NCI-H748 (cell line): ENCODE data around the gene KIAA0513.
"Not testable (repeated sequence)": the region's sequence is repeated elsewhere in the genome, so short reads cannot be mapped to it uniquely, and the experiment has no call there.

Source experiments
- DNase-seq: peaks from one replicate; lab custom pipeline; 2025; ENCODE audit not compliant: unreplicated experiment; lab: John Stamatoyannopoulos, UW

The KIAA0513 gene

GRCh38 chr16:85105475-85105874 lies 77.9 kb downstream of the KIAA0513 start:
- peak; percentile 88 for DNase-seq

GRCh38 chr16:85107083-85107482 lies 79.5 kb downstream of the KIAA0513 start:
- no peak for DNase-seq

GRCh38 chr16:85107532-85107931 lies 79.9 kb downstream of the KIAA0513 start:
- DNase-seq, result no peak

- DNase-seq, result no peak
Measured at GRCh38 chr16:85110105-85110504, 82.5 kb downstream of the KIAA0513 start.

GRCh38 chr16:85111184-85111583 lies 83.6 kb downstream of the KIAA0513 start:
- no peak for DNase-seq

- DNase-seq, result peak; percentile 79
Measured at GRCh38 chr16:85112364-85112763, 84.8 kb downstream of the KIAA0513 start, which contains the start of gene CIBAR2. TSS of gene CIBAR2 (minus strand) at chr16:85112472. CDS start at chr16:85112352, 120 bp downstream.

- DNase-seq, result no peak
Measured at GRCh38 chr16:85113168-85113733, 85.7 kb downstream of the KIAA0513 start.

GRCh38 chr16:85113913-85114312 lies 86.3 kb downstream of the KIAA0513 start:
- no peak for DNase-seq

- DNase-seq, result peak; percentile 71
Measured at GRCh38 chr16:85114909-85115567, 87.4 kb downstream of the KIAA0513 start.

GRCh38 chr16:85117418-85117817 lies 89.8 kb downstream of the KIAA0513 start:
- DNase-seq, result no peak

- DNase-seq, result no peak
Measured at GRCh38 chr16:85120006-85120340, 92.4 kb downstream of the KIAA0513 start.

GRCh38 chr16:85123441-85123840 lies 95.8 kb downstream of the KIAA0513 start:
- DNase-seq, result not testable (repeated sequence)

GRCh38 chr16:85123891-85124635 lies 96.5 kb downstream of the KIAA0513 start:
- no peak for DNase-seq

GRCh38 chr16:85124636-85125346 lies 97.2 kb downstream of the KIAA0513 start:
- DNase-seq, result no peak

GRCh38 chr16:85125570-85126393 lies 98.2 kb downstream of the KIAA0513 start:
- no peak for DNase-seq

- DNase-seq, result no peak
Measured at GRCh38 chr16:85126394-85126704, 98.8 kb downstream of the KIAA0513 start.

- no peak for DNase-seq
Measured at GRCh38 chr16:85126705-85127378, 99.2 kb downstream of the KIAA0513 start.

- no peak for DNase-seq
Measured at GRCh38 chr16:85127379-85127723, 99.8 kb downstream of the KIAA0513 start.

GRCh38 chr16:85128079-85128837 lies 100.7 kb downstream of the KIAA0513 start:
- DNase-seq, result no peak
